ENCODE data around the gene DCUN1D5.
A peak's percentile ranks its signal among the peaks of the same experiment; 100 is the strongest.

DCUN1D5 gene

DNA sequence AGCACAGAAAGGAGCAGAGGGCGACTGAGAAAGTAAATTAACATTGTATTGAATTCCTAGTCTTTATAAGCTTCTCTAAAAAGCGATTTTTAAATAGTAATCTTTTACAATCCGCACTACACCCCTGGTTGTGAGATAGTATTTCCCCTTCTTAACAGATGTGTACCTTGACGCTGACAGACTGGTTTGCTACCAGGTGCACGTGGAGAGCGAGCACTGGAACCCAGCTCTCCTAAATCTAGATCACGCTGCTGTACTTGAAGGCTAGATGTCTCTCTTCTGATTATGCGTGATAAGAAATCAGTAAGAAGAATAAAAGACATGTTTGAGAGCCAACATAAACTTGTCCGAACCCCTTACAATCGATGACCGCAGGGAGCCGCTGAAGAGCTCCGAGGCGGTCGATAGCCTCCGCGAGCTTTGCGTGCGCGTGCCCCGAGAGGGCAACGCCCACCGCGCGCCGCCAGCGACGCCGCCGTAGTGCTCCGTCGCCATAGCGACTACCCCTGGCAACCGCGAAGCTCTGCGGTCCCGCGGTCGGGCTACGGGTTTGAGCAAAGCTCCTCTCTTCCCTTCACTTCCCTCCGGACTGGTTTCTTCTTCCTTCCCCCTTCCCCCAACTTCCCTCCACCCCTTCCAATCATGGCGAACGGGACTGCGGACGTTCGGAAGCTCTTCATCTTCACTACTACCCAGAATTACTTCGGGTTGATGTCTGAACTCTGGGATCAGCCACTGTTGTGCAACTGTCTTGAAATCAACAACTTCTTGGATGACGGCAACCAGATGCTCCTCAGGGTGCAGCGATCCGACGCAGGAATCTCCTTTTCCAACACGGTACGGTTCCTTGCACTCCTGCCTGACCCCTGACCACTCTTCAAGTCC, 17.2 kb upstream of the DCUN1D5 start, which contains the start of gene DYNC2H1:
Gene DYNC2H1, plus strand, starts transcription at position 494 of the 885 bp plus-strand sequence. Its CDS starts 149 bp downstream, at position 643.
- TF ChIP-seq, protein P1, sequence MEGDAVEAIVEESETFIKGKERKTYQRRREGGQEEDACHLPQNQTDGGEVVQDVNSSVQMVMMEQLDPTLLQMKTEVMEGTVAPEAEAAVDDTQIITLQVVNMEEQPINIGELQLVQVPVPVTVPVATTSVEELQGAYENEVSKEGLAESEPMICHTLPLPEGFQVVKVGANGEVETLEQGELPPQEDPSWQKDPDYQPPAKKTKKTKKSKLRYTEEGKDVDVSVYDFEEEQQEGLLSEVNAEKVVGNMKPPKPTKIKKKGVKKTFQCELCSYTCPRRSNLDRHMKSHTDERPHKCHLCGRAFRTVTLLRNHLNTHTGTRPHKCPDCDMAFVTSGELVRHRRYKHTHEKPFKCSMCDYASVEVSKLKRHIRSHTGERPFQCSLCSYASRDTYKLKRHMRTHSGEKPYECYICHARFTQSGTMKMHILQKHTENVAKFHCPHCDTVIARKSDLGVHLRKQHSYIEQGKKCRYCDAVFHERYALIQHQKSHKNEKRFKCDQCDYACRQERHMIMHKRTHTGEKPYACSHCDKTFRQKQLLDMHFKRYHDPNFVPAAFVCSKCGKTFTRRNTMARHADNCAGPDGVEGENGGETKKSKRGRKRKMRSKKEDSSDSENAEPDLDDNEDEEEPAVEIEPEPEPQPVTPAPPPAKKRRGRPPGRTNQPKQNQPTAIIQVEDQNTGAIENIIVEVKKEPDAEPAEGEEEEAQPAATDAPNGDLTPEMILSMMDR (IDR thresholded peaks at IDR 0.05; ENCODE audit: extremely low read depth, missing control alignments): peak; percentile 17
- peak; percentile 90 for DNase-seq (ENCODE audit: low spot score)

DNA sequence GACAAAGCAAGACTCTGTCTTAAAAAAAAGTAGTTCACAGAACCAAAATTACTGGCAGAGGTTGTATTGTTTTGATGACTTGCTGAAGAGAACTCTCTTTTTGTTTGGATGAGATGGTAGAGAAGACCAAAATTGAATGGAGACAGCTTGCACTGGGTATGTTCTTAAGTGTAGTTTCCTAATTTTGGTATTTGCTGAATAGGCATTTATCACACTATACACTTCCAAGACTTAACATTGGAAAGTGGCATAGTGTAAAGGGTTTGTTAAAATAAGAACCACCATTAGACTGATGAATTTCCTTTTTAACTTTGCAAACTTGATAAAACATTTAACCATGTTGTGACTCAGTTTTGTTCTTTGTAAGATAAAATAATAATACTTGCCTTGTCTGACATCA, 5.3 kb upstream of the DCUN1D5 start:
- TF ChIP-seq, protein P1 (IDR thresholded peaks at IDR 0.05; ENCODE audit: extremely low read depth, missing control alignments): no peak
- DNase-seq (ENCODE audit: low spot score): no peak

DNA sequence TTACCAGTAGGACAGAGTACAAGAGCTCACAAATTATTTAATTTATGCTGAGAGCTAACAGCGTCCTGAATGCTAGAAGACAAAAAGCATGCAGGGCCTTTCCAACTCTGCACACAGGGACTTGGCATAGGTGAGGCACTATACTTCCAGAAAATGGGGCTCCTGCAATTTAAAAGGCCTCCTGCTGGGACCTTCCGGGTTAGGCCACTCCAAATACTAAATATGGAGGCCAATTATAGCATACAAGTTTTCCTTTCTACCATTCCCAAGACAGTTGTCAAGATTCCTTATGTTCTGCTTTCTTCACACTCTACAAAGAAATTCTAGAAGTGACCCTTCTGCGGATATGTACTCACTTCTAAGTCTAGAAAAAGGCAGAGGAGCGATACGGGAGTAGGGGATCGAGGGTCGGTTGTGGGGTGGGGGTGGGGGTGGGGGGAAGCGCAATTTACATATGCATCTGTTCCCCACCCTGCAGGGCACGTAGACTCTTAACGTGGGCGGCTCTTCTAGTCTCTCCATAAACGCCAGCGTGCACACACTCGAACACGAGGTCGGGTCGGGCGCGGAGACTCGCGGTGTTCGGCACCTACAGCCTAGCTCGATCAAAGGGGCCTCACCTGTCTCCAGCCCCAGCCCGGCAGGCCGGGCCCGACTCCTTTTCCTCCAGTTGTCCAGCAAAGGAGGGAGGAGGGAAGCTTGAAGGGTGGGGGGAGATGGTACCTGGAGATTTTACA, 728 bp downstream of the DCUN1D5 start:
- peak; percentile 58 for DNase-seq (ENCODE audit: low spot score)
- TF ChIP-seq, protein P1 (IDR thresholded peaks at IDR 0.05; ENCODE audit: extremely low read depth, missing control alignments): no peak

DNA sequence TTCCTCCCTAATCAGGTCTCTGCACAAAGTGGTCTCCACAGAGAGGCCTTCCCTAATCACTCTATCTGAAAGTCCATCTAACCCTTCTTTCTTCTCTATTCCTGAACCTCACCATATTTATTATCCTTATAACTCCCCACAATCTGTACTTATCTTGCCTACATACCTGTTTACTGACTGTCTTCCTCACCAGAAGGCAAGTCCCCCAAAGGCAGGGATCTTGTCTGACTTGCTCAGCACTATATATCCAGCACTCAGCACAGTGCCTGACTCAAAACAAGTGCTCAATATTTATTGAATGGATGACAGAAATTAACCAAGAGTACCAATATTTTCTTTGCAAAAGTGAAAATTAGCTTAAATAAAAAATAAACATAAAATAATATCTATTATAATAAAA, 5.5 kb downstream of the DCUN1D5 start:
- no peak for DNase-seq (ENCODE audit: low spot score)

DNA sequence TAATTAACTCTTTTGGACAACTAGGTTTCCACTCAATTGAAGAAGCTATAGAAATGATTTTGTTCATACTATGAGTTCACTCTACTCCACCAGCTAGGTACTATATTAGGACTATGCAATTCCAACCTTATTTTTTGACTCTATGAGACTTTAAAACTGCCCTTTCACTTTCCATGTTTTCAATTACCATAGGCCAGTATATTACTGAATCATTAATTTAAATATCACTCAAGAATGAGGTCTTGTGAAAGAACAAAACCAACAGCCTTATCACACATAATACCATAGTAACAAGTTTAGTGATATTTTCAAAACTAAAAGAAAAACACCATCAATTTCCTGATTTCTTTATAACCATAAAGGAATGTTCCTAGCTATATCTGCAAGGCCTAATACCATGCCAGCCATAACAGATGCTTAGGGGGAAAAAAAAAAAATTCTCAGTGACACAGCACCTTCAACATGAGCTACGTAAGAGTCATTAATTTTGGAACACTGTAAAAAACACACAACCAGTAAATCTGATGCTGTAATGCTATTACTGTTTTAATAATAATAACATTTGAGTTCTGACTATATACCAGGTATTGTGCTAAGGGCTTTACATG, 6.1 kb downstream of the DCUN1D5 start:
- no peak for DNase-seq (ENCODE audit: low spot score)

More for the DNA sequence above, 5.5 kb downstream of the DCUN1D5 start:
- TF ChIP-seq, protein P1 (IDR thresholded peaks at IDR 0.05; ENCODE audit: extremely low read depth, missing control alignments): no peak

DNA sequence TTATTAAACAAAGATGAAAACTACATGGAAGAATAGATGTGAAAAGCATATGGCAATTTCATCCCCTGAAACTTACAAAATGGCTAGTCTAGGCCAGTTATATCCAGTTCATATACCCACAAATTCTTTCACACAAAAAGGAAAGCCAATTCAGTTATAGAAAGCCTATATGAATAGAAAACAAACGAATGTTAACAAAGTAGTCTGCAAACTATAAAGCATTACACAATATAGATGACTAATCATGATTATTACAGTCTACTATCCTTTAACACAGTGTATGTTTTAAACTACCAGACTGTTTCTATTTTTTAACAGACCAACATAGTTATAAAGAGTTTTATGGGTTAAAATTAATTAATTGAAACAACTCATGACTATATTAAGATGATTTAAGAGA, 12.1 kb downstream of the DCUN1D5 start:
- TF ChIP-seq, protein P1 (IDR thresholded peaks at IDR 0.05; ENCODE audit: extremely low read depth, missing control alignments): no peak
- DNase-seq (ENCODE audit: low spot score): no peak

More for the DNA sequence above, 6.1 kb downstream of the DCUN1D5 start:
- TF ChIP-seq, protein P1 (IDR thresholded peaks at IDR 0.05; ENCODE audit: extremely low read depth, missing control alignments): no peak

Measured in GM20000 (cell line).